MM.1S (cell line): ENCODE results near the gene TMEM154.

ENCODE experiments used
- DNase-seq: peaks from one replicate; pipeline ENCODE4 v3.0.0-alpha.2; 2015
- H2AFZ ChIP-seq: fragments of 300-600 bp; sonication (generic); 2 replicates; pipeline ENCODE4 v1.6.0; 2016; ENCODE audit warnings: antibody characterized with exemption, low read length
- H3F3A ChIP-seq: fragments of 300-600 bp; sonication (generic); 2 replicates; pipeline ENCODE4 v1.6.1; 2016; ENCODE audit warnings: mild to moderate bottlenecking, antibody characterized with exemption, low read length, moderate library complexity, mixed read lengths; ENCODE audit not compliant: insufficient read depth
- H3K27ac ChIP-seq: fragments of 300-600 bp; sonication (generic); 2 replicates; pipeline ENCODE4 v1.5.1; 2016; ENCODE audit warnings: mild to moderate bottlenecking, low read length
- H3K27me3 ChIP-seq: fragments of 300-600 bp; sonication (generic); replicated peaks from 2 replicates; pipeline ENCODE4 v1.6.0; 2016; ENCODE audit warnings: low read length; ENCODE audit not compliant: insufficient read depth
- H3K36me3 ChIP-seq: fragments of 300-600 bp; sonication (generic); replicated peaks from 2 replicates; pipeline ENCODE4 v1.6.1; 2016; ENCODE audit warnings: mild to moderate bottlenecking, low read length, mixed read lengths; ENCODE audit not compliant: insufficient read depth
- H3K4me1 ChIP-seq: fragments of 300-600 bp; sonication (generic); 2 replicates; pipeline ENCODE4 v1.6.1; 2016; ENCODE audit warnings: low read length, mixed read lengths
- H3K4me2 ChIP-seq: fragments of 300-600 bp; sonication (generic); 2 replicates; pipeline ENCODE4 v1.6.0; 2016; ENCODE audit warnings: low read depth, low read length
- H3K4me3 ChIP-seq: fragments of 300-600 bp; sonication (generic); 2 replicates; pipeline ENCODE4 v1.5.1; 2016; ENCODE audit warnings: low read length, mixed read lengths
- H3K79me2 ChIP-seq: fragments of 300-600 bp; sonication (generic); 2 replicates; pipeline ENCODE4 v1.6.1; 2016; ENCODE audit warnings: mixed run types, low read length, mixed read lengths
- H3K9ac ChIP-seq: fragments of 300-600 bp; sonication (generic); 2 replicates; pipeline ENCODE4 v1.6.1; 2016; ENCODE audit warnings: low read length, mixed read lengths
- H3K9me2 ChIP-seq: fragments of 300-600 bp; sonication (generic); replicated peaks from 2 replicates; pipeline ENCODE4 v1.6.1; 2016; ENCODE audit warnings: mild to moderate bottlenecking, low read length, mixed read lengths; ENCODE audit not compliant: insufficient read depth
- H3K9me3 ChIP-seq: fragments of 300-600 bp; sonication (generic); replicated peaks from 2 replicates; pipeline ENCODE4 v1.6.1; 2016; ENCODE audit warnings: mild to moderate bottlenecking, low read length, mixed read lengths; ENCODE audit not compliant: insufficient read depth
- H4K20me1 ChIP-seq: fragments of 300-600 bp; sonication (generic); 2 replicates; pipeline ENCODE4 v1.6.1; 2016; ENCODE audit warnings: mild to moderate bottlenecking, low read length, moderate library complexity, mixed read lengths; ENCODE audit not compliant: insufficient read depth
- CTCF ChIP-seq: fragments of 300-600 bp; sonication (generic); IDR thresholded peaks from 2 replicates; pipeline ENCODE4 v1.5.1; 2016; ENCODE audit warnings: antibody characterized with exemption, low read length, mixed read lengths
- EZH2 ChIP-seq: fragments of 300-600 bp; sonication (generic); optimal IDR thresholded peaks from 2 replicates; pipeline ENCODE3; 2017; ENCODE audit warnings: low read depth, mild to moderate bottlenecking, antibody characterized with exemption, low read length, mixed read lengths
- EZH2phosphoT487 ChIP-seq: fragments of 300-600 bp; sonication (generic); IDR thresholded peaks from 2 replicates; pipeline ENCODE4 v1.6.1; 2018; ENCODE audit warnings: antibody characterized with exemption, low read length

TMEM154 gene

GRCh38 chr4:152699313-152699712 is 19.5 kb upstream of the TMEM154 start:
- H3K9me3 ChIP-seq: no peaks in the 10 kb centered on the region
- peaks cover 31% of the 10 kb centered on the region for H3K4me1 ChIP-seq
- H3K9me2 ChIP-seq: no peaks in the 10 kb centered on the region
- TF ChIP-seq EZH2 (no peak), CTCF (no peak), EZH2phosphoT487 (no peak)
- no peak overlapping the region for H2AFZ ChIP-seq
- no peak overlapping the region for H3K9ac ChIP-seq
- H3K27ac ChIP-seq: no peak overlapping the region
- DNase-seq: no peak
- H3F3A ChIP-seq: peaks cover 31% of the 10 kb centered on the region
- H3K27me3 ChIP-seq: no peaks in the 10 kb centered on the region
- no peak overlapping the region for H3K4me3 ChIP-seq
- H3K36me3 ChIP-seq: no peaks in the 10 kb centered on the region
- no peaks in the 10 kb centered on the region for H3K79me2 ChIP-seq
- no peaks in the 10 kb centered on the region for H4K20me1 ChIP-seq
- H3K4me2 ChIP-seq: no peak overlapping the region

- Histone ChIP-seq H3K9ac (peak overlapping the region; percentile 15; the same call in 1 of the 2 replicates), H2AFZ (no peak overlapping the region), H3K27ac (peak overlapping the region; percentile 84; the same call in 1 of the 2 replicates)
Measured at GRCh38 chr4:152698089-152698499, 18.3 kb upstream of the TMEM154 start.

GRCh38 chr4:152697284-152698088 is 17.7 kb upstream of the TMEM154 start:
- H3K27ac ChIP-seq: peak overlapping the region; percentile 84
- H3F3A ChIP-seq: peaks cover 31% of the 10 kb centered on the region
- peak overlapping the region; percentile 38 for H3K9ac ChIP-seq
- no peaks in the 10 kb centered on the region for H3K36me3 ChIP-seq
- H3K9me2 ChIP-seq: no peaks in the 10 kb centered on the region
- peak overlapping the region; percentile 70 for H3K4me2 ChIP-seq
- H2AFZ ChIP-seq: no peak overlapping the region
- peak overlapping the region; percentile 23 for H3K4me3 ChIP-seq
- H4K20me1 ChIP-seq: no peaks in the 10 kb centered on the region
- TF ChIP-seq EZH2phosphoT487: no peak
- TF ChIP-seq CTCF: no peak
- TF ChIP-seq EZH2: no peak
- DNase-seq: peak; percentile 70
- H3K79me2 ChIP-seq: no peaks in the 10 kb centered on the region
- no peaks in the 10 kb centered on the region for H3K9me3 ChIP-seq
- H3K27me3 ChIP-seq: no peaks in the 10 kb centered on the region
- peaks cover 31% of the 10 kb centered on the region for H3K4me1 ChIP-seq

More at GRCh38 chr4:152698089-152698499, 18.3 kb upstream of the TMEM154 start:
- DNase-seq: no peak
- no peaks in the 10 kb centered on the region for H3K36me3 ChIP-seq
- H3K27me3 ChIP-seq: no peaks in the 10 kb centered on the region
- H3F3A ChIP-seq: peaks cover 31% of the 10 kb centered on the region
- H3K4me1 ChIP-seq: peaks cover 31% of the 10 kb centered on the region
- peak overlapping the region; percentile 70 for H3K4me2 ChIP-seq
- H3K9me3 ChIP-seq: no peaks in the 10 kb centered on the region
- H4K20me1 ChIP-seq: no peaks in the 10 kb centered on the region
- TF ChIP-seq EZH2phosphoT487 (no peak), CTCF (no peak), EZH2 (no peak)
- no peaks in the 10 kb centered on the region for H3K9me2 ChIP-seq
- H3K79me2 ChIP-seq: no peaks in the 10 kb centered on the region
- no peak overlapping the region for H3K4me3 ChIP-seq
